Heart right ventricle (tissue), 16 donors: ENCODE results near the gene TTC3. TPM values are rescaled to one million over a fixed set of nuclear protein-coding genes. Genes with fewer than 3 reads are reported as not detected.

Source experiments
- ATAC-seq, 8 donors: fragments of 200-7000 bp; cut with Tn5 transposase; one replicate each; pipeline ENCODE4 v1.9.1; 2020; ENCODE audit warnings: mild to moderate bottlenecking in 8 of 8, moderate library complexity in 8 of 8, moderate number of reproducible peaks in 1 of 8
- DNase-seq, 2 donors: peaks; one replicate each; pipeline ENCODE4 v3.0.0-alpha.2; 2020
- H3K27ac ChIP-seq, 10 donors: fragments of 200-600 bp; sonication (generic) in 2 of 10; one replicate each; pipeline versions ENCODE4 v1.5.0 to v1.8.0; 2020 to 2022; ENCODE audit warnings: mild to moderate bottlenecking in 3 of 10
- H3K27me3 ChIP-seq, 7 donors: fragments of 200-600 bp; one replicate each; pipeline ENCODE4 v1.8.0; 2021 to 2022; ENCODE audit warnings: mild to moderate bottlenecking in 2 of 7
- H3K36me3 ChIP-seq, 9 donors: fragments of 200-600 bp; sonication (generic) in 1 of 9; one replicate each; pipeline versions ENCODE4 v1.5.0 to v1.8.0; 2020 to 2022; ENCODE audit warnings: mild to moderate bottlenecking in 2 of 9
- H3K4me1 ChIP-seq, 9 donors: fragments of 200-600 bp; sonication (generic) in 1 of 9; one replicate each; pipeline versions ENCODE4 v1.5.0 to v1.8.0; 2020 to 2022; ENCODE audit warnings: mild to moderate bottlenecking in 4 of 9
- H3K4me3 ChIP-seq, 10 donors: fragments of 200-600 bp; sonication (generic) in 2 of 10; one replicate each; pipeline versions ENCODE4 v1.5.0 to v1.8.0; 2020 to 2022; ENCODE audit warnings: mild to moderate bottlenecking in 7 of 10, moderate library complexity in 2 of 10
- H3K9me3 ChIP-seq, 11 donors: fragments of 200-600 bp in 10 of 11; sonication (generic) in 2 of 11; one replicate each; pipeline versions ENCODE4 v1.5.0 to v1.8.0; 2013 to 2022; ENCODE audit warnings: mild to moderate bottlenecking in 2 of 11, control low read depth in 1 of 11, moderate library complexity in 1 of 11
- WGBS, 2 donors: extraction: QIAGEN DNeasy Blood & Tissue Kit; methylation state at CpG; one replicate each; pipeline ENCODE4 v1.1.7; 2013; ENCODE audit warnings: inconsistent platforms in 1 of 2; 5-methylcytosine and 5-hydroxymethylcytosine counted together
- intact Hi-C, 10 donors: fragments of 100-400 bp; cut with DNase I; formaldehyde crosslinking; loops; one replicate each; pipeline versions ENCODE4 v1.11.1 to v1.14.2; 2022
- polyA plus RNA-seq, 2 donors: library from polyadenylated mRNA; stranded (reverse); fragments of 200-250 nt; gene quantifications; one replicate each; pipeline ENCODE4 v1.2.3, GENCODE V29; 2013
- total RNA-seq, 10 donors: library from RNA; stranded (reverse); fragmentation: NEBNext Ultra II Directional in 3 of 10; extraction: Animal tissue kit (Norgen Biotek cat#: 25700) in 3 of 10; gene quantifications; one replicate each; pipeline versions ENCODE4 v1.2.1 to v1.2.4, GENCODE V29; 2021 to 2023
- TF ChIP-seq, protein P1 (sequence below), 9 donors: fragments of 200-600 bp; sonication (generic) in 2 of 9; IDR thresholded peaks; one replicate each; pipeline versions ENCODE4 v1.5.0 to v1.8.0; 2021 to 2022; ENCODE audit warnings: antibody characterized with exemption in 9 of 9, mild to moderate bottlenecking in 5 of 9, moderate library complexity in 1 of 9
- donor health status: Arrhythmogenic right ventricular cardiomyopathy.
- donor health status: ischemic (EF 13 %, LVEDD 7.1; RV severe dilation, severe dysfunction).
- donor health status: healthy with polysubstance abuse.
- donor health status: DM: no; HTN: yes; CAD: no.
- donor health status: DM: no; HTN: no; CAD: no.
- donor health status: ischemic (EF 25% LVEDD 6.9; RV normal size, moderate dysfunction).
- donor health status: ischemic (EF 25% LVEDD 5.7; RV mildly dilated, moderate dysfunction).
- donor health status: healthy.
- donor health status: DM: yes; HTN: yes; CAD: no.
- donor health status: Ischemic cardiomyopathy.
- donor health status: ischemic (EF 35%, LVEDD 5.7; RV mildly dilated, moderate dysfunction).
- donor health status: nonischemic (EF 11% LVEDD 7.7; RV severe dilation, severe dysfunction).
- donor health status: DM: yes; HTN: yes; CAD: no.
- donor health status: PGD.
- donor health status: ischemic (EF 29% LVEDD 5.4; RV normal size, mild dysfunction).
- donor health status: nonischemic (EF 23%, LVEDD 6.1; RV moderate dilation, normal function).

The TTC3 gene
- total and polyA plus RNA-seq, 12 donors: 14.0 to 62.1 (median 50.1) TPM

DNA sequence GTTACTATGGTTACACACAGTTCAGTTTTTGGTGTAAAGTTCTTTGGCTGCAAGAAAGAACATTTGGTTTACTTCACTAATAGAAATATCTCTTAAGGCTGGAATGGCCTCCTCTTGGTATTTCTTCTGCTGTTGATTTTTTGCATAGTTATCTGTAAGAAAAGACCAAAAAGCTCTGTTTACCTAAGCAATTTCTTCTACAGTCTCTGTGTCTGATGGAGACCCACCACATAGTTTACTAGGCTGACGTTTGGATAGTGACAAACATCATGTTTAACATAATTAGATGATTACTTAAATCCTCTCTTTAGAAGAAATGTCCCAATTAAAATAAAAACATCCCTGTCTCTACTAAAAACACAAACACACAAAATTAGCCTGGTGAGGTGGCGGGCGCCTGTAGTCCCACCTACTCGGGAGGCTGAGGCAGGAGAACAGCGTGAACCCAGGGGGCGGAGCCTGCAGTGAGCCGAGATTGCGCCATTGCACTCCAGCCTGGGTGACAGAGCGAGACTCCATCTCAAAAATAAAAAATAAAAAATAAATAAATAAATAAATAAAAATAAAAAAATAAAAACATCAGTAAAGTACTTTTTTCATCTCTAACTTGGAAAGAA lies 7.4 kb upstream of the TTC3 start:
- DNase-seq: no peak
- Histone ChIP-seq H3K4me1 (peaks cover 0 to 1% (median 0%) of the 10 kb centered on the region in 9 donors), H3K9me3 (peaks cover 0 to 6% (median 0%) of the 10 kb centered on the region in 11 donors), H3K27ac (no peak overlapping the region), H3K27me3 (no peaks in the 10 kb centered on the region), H3K4me3 (no peak overlapping the region), H3K36me3 (peaks cover 0 to 60% (median 6%) of the 10 kb centered on the region in 9 donors)
- TF ChIP-seq, protein P1, sequence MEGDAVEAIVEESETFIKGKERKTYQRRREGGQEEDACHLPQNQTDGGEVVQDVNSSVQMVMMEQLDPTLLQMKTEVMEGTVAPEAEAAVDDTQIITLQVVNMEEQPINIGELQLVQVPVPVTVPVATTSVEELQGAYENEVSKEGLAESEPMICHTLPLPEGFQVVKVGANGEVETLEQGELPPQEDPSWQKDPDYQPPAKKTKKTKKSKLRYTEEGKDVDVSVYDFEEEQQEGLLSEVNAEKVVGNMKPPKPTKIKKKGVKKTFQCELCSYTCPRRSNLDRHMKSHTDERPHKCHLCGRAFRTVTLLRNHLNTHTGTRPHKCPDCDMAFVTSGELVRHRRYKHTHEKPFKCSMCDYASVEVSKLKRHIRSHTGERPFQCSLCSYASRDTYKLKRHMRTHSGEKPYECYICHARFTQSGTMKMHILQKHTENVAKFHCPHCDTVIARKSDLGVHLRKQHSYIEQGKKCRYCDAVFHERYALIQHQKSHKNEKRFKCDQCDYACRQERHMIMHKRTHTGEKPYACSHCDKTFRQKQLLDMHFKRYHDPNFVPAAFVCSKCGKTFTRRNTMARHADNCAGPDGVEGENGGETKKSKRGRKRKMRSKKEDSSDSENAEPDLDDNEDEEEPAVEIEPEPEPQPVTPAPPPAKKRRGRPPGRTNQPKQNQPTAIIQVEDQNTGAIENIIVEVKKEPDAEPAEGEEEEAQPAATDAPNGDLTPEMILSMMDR (IDR thresholded peaks at IDR 0.05): no peak
- ATAC-seq: no peak
- 97% methylated on average over 9 of the region's 9 CpGs for WGBS, 2 donors
- intact Hi-C loops: no loop called here

DNA sequence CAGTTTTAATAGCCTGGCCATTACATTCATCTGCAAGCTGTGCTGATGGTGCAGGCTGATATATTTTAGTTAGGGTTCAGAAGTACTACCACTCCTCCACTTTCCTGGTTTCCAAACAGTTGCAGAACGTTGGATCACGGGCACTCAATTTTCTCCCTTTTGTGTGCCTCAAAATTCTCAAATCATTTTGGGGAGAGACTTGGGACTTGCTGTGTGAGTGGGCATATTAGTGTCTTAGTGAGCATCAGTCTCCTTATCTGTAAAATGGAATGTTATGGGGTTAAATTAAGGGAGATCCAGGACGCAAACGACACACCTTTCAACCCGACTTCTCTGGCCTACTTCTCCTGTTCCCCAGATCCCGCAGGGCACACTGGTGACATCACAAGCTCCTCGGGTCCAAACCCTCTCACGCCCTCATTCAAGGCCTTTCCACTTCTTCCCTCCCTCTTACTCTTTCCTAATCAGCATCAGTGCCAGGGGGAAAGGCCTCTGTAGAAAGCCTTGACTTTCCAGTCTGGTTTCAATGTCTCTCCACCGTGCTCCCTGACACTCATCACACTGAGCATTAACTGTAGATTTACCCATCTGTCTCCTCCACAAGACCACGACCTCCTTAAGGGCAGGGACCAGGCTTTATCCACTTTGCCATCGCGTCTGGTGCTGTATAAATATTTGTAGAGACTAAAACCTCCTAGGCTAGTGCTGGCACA lies 1.3 kb upstream of the TTC3 start:
- peaks cover 0 to 41% (median 0%) of the 10 kb centered on the region in 9 donors for H3K36me3 ChIP-seq
- TF ChIP-seq, protein P1 (IDR thresholded peaks at IDR 0.05): no peak
- WGBS, 2 donors: 28 to 32% methylated on average over 12 of the region's 12 CpGs
- H3K4me1 ChIP-seq: peaks cover 0 to 30% (median 23%) of the 10 kb centered on the region in 9 donors
- DNase-seq (peak; percentile 17 to 47), ATAC-seq (peak in 5 of 8 donors; percentile 3 to 21 (median 4))
- intact Hi-C loops: loop anchor here in 6 of 10 donors (5.0 to 10.0 kb wide), 6 partner anchors 77 to 493 kb away; partner anchors contain the start of gene HLCS (in 2 of the 6)
- no peaks in the 10 kb centered on the region for H3K27me3 ChIP-seq
- peaks cover 0 to 6% (median 0%) of the 10 kb centered on the region in 11 donors for H3K9me3 ChIP-seq
- peak overlapping the region; percentile 94 to 100 (median 98) for H3K27ac ChIP-seq
- peak overlapping the region; percentile 55 to 95 (median 89) for H3K4me3 ChIP-seq

DNA sequence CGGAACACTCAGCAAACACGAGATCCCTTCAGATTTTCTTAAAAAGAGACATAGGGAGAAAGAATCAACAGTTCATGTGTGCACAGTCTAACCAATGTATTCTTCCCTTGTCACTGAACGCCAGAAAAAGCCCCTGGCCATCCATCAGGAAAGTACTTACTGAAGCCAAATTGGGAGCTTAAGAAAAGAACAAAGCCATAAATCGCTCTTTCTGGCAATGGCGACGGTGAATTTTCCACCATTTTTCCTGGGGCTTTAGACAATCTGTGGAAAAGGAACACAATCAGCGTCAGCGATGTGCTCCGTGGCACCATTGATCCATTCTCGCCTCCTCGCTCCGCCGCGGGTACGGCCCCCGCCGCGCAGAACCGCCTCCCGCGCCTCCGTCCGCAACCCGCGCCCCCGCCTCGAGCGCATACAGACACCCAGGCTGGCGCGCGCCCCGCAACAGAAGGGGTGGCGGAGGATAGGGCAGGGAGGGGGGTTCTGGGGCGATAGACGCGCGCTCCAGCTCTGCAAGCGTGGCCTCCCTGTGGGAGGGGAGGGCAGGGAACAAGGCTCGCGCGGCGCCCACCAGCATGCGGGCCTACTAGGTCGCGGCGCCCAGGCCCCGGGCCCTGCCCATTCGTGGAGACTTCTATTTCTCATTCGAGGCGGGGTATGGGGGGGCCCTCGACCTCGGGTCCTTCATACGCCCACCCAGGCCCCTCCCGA lies 623 bp upstream of the TTC3 start:
- intact Hi-C loops: loop anchor here in 6 of 10 donors (5.0 to 10.0 kb wide), 6 partner anchors 78 to 492 kb away; partner anchors contain the start of gene HLCS (in 2 of the 6)
- Histone ChIP-seq H3K9me3 (peaks cover 0 to 6% (median 0%) of the 10 kb centered on the region in 11 donors), H3K4me1 (peaks cover 0 to 30% (median 23%) of the 10 kb centered on the region in 9 donors), H3K36me3 (peaks cover 0 to 35% (median 0%) of the 10 kb centered on the region in 9 donors), H3K4me3 (peak overlapping the region; percentile 55 to 95 (median 89)), H3K27me3 (no peaks in the 10 kb centered on the region), H3K27ac (peak overlapping the region; percentile 94 to 100 (median 98))
- DNase-seq (peak; percentile 78 to 88), ATAC-seq (peak; percentile 70 to 89 (median 82))
- 0% methylated on average over 53 to 54 of the region's 54 CpGs for WGBS, 2 donors
- TF ChIP-seq, protein P1 (IDR thresholded peaks at IDR 0.05): no peak
